GM21360 (cell line): ENCODE measurements around the gene DPP3.
"Not testable (repeated sequence)": the region's sequence is repeated elsewhere in the genome, so short reads cannot be mapped to it uniquely, and the experiment has no call there.

Experiments
- ATAC-seq: cut with Tn5 transposase; IDR thresholded peaks from one replicate; pipeline ENCODE4 v1.9.1; 2021; ENCODE audit warnings: mild to moderate bottlenecking, moderate library complexity; ENCODE audit not compliant: unreplicated experiment

Gene DPP3

GRCh38 chr11:66462911-66463310, 17.3 kb upstream of the DPP3 start:
- ATAC-seq: no peak

DNA sequence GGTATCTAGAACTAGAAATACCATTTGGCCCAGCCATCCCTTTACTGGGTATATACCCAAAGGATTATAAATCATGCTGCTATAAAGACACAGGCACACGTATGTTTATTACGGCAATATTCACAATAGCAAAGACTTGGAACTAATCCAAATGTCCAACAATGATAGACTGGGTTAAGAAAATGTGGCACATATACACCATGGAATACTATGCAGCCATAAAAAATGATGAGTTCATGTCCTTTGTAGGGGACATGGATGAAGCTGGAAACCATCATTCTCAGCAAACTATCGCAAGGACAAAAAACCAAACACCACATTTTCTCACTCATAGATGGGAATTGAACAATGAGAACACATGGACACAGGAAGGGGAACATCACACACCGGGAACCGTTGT, 16.1 kb upstream of the DPP3 start:
- ATAC-seq: not testable (repeated sequence)

GRCh38 chr11:66464916-66465315, 15.3 kb upstream of the DPP3 start:
- no peak for ATAC-seq

- no peak for ATAC-seq
Measured at GRCh38 chr11:66465373-66466224, 14.6 kb upstream of the DPP3 start.

GRCh38 chr11:66466225-66467033, 13.8 kb upstream of the DPP3 start, which contains the start of gene PELI3:
TSS of gene PELI3 (plus strand) at chr11:66466905. CDS start at chr11:66468129, 1,224 bp downstream.
- peak; percentile 73 for ATAC-seq

DNA sequence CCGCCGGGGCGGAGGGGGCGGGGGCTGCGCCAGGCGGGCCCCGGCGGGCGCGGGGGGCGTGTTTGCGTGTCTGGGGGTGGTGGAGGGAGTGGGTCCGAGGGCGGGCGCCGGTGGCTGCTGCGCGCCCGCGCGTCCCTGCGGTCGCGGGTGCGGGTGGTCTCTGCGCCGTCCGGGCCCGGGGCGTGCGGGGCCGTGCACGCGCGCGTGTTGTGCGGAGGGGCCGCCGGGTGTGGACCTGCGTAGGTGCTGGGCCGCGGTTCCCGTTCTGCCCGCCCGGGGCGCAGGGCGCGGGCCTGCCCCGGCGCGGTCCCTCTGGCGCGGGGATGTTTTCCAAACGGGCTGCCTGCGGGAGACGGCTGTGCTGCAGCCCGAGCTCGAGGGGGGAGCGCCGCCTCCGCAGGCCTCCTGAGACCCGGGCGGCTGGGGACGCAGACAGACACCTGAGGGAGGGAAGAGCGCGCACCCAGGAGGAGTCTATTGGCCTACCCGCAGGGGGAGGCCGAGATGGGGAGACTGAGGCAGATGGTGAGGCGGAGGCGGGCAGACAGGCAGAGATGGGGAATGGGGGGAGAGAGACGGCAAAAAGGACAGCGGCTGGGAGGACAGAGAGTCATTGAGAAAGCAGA, 13.1 kb upstream of the DPP3 start:
- peak; percentile 29 for ATAC-seq

DNA sequence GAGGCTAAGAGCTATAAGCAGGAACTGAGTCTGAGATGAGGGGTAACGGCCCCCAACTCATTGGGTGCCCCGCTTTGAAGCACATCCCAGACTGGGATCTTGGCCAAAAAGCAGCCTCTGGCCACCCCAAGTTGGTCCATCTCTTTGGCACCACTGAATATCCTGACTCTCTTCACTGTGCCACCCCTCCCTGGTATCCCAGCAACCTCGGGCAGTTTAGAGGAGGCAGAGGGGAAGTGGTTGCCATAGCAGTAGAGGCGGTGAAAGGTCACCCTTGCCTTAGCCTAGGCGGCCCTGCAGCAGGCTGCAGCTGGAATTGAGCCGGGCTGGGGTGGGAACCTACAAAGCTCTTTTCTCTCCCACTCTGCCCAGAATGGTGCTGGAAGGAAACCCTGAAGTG, 12.5 kb upstream of the DPP3 start:
- no peak for ATAC-seq

GRCh38 chr11:66468691-66469090, 11.5 kb upstream of the DPP3 start:
- no peak for ATAC-seq

GRCh38 chr11:66469441-66469840, 10.8 kb upstream of the DPP3 start:
- no peak for ATAC-seq

DNA sequence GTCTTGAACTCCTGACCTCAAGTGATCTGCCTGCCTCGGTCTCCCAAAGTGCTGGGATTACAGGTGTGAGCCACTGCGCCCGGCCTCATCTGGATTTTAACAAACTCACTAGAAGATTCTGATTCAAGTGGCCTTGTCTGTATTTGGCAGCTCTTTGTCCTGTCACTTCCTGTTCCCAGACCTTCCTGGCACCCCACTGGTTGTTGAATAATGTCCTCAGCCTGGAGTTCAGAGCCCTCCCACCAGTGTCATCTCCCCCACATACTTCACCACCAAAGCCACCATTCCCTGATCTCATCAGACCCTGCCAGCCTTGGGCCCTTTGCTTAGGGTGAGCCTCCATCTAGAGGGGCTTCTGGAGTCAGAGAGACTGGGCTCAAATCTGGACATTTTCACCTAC, 10.2 kb upstream of the DPP3 start:
- ATAC-seq: no peak

DNA sequence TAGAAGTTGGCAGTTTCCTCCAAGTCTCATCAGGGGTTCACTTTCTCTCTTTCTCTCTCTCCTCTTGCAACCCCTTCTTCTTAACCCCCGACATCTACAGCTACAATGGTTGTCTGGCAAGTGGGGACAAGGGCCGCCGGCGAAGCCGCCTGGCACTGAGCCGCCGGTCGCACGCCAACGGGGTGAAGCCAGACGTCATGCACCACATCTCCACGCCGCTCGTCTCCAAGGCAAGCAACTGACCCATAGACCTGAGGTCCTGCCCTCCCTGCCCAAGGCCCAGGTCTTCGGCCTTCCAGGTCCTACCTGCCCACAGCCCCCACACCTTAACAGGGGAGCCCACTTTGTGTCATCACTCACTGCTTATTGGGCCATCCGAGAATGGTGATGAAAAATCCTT, 9.1 kb upstream of the DPP3 start:
- no peak for ATAC-seq

- no peak for ATAC-seq
Measured at GRCh38 chr11:66472054-66472453, 8.2 kb upstream of the DPP3 start.

- no peak for ATAC-seq
Measured at GRCh38 chr11:66473167-66473566, 7.1 kb upstream of the DPP3 start.

DNA sequence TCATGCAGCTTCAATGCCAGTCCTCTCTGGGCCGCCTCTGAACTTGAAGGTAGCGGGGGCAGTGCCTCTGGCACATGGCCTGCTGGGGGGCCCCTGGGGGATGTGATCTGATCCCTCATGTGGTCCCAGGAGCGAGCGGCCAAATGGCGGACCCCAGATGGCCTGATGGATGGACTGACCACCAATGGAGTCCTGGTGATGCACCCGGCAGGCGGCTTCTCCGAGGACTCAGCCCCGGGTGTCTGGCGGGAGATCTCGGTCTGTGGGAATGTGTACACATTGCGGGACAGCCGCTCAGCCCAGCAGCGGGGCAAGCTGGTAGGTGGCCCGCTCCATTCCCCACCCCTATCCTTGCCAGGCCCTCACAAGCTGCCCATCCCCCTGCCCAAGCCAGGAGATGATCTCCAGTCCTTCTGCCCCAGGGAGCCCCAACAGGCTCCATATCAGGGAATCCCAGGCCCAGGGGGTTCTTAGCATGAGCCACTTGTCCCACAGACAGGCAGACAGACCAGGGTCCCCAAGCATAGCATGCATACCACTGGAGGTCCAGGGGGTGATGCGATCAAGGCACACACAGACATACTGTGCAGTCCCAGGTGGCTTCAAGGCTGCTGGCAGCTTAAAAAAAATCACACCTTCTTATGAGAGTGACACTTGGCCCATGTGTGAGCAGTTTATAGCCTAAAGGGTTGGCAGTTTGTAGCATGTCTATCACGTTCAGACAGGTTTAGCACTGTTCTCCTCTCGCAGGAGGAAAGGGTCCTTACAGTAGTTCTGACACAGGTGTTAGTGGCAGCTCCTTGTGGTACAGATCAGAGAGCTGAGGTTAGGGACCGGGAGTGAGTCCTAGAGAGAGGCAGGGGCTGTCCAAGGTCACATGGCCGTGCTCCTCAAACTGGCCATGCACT, 6.4 kb upstream of the DPP3 start:
- no peak for ATAC-seq

DNA sequence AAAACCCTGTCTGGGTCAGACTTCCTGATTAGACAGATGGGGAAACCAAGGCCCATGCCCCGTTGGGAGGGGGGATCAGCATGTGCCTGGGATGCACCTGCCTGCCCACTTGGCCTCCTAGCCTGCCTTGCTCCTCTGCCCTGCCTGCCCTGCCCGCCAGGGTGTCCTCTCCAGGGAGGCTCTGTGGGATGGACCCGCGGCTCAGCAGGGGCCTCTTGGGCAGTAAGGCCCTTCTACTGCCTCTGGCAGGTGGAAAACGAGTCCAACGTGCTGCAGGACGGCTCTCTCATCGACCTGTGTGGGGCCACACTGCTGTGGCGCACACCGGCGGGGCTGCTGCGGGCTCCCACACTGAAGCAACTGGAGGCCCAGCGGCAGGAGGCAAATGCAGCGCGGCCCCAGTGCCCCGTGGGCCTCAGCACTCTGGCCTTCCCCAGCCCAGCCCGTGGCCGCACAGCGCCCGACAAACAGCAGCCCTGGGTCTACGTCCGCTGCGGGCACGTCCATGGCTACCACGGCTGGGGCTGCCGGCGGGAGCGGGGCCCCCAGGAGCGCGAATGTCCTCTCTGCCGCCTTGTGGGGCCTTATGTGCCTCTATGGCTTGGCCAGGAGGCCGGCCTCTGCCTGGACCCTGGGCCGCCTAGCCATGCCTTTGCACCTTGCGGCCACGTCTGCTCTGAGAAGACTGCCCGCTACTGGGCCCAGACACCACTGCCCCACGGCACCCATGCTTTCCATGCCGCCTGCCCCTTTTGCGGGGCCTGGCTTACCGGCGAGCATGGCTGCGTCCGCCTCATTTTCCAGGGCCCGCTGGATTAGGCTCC, 4.7 kb upstream of the DPP3 start:
- no peak for ATAC-seq

DNA sequence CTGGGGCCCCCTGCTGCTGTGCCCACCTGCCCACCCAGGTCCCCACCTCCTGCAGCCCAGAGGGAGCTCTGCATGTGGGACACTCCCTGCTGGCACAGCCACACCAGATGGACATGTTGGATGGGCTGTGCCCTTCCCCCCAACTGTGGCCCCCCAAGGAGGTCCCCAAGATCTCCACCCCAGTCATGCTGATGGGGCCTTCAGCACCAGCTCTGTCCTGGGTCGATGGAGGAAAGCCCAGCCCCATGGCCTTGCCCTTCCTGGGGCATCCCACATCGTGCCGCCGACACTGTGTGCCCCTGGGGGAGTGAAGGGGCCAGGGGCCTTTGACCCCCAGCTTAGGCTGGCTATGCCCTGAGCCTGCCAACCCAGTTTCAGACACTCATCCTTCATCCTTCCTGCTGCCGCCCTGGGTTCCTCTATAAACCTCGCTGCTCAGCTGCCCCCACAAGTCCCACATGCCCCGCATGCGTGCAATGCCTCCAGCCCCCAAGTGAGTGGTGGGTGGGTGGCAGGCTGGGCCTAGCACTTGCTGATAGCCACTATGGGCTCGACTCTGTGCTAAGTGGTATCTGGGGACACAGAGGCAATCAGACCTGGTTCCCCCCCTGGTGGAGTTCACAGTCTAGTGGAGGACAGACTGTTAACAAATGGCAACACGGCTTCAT, 3.9 kb upstream of the DPP3 start:
- ATAC-seq: no peak

- ATAC-seq: no peak
Measured at GRCh38 chr11:66476841-66477251, 3.4 kb upstream of the DPP3 start.

GRCh38 chr11:66477263-66478201, 2.7 kb upstream of the DPP3 start:
- no peak for ATAC-seq
